Naive thymus-derived CD4-positive, alpha-beta T cell (primary cell): Measurements from ENCODE around the gene TSPAN4. TPM values are rescaled to one million over a fixed set of nuclear protein-coding genes. Genes with fewer than 3 reads are reported as not detected.

Experiments
- ATAC-seq: fragments of 150-1000 bp; cut with Tn5 transposase; 2 replicates; pipeline ENCODE4 v1.10.0; 2021; ENCODE audit warnings: mild to moderate bottlenecking, moderate library complexity
- CTCF ChIA-PET: fragments of 350-600 bp; sonication (Branson Sonifier 250); formaldehyde crosslinking; loops from one replicate; lab custom pipeline; 2021; ENCODE audit warnings: antibody characterized with exemption; lab: Charles Lee
- POLR2A ChIA-PET: fragments of 350-600 bp; sonication (Branson Sonifier 250); formaldehyde crosslinking; loops from one replicate; lab custom pipeline; 2021; ENCODE audit warnings: antibody characterized with exemption, inconsistent platforms; lab: Charles Lee
- DNase-seq, 9 donors: peaks; one replicate each; pipeline versions ENCODE4 v3.0.0 to v3.0.0-alpha.2; 2020 to 2022; ENCODE audit warnings: mixed read lengths in 1 of 9
- H3K27ac ChIP-seq: one replicate; pipeline ENCODE4 v1.7.0; 2013; ENCODE audit warnings: mild to moderate bottlenecking, low read depth, low read length, moderate library complexity
- H3K27me3 ChIP-seq, 2 donors: one replicate each; pipeline ENCODE4 v1.7.0; 2013; ENCODE audit warnings: low read length in 2 of 2, mild to moderate bottlenecking in 2 of 2, moderate library complexity in 2 of 2; ENCODE audit not compliant: control insufficient read depth in 2 of 2, insufficient read depth in 2 of 2
- H3K36me3 ChIP-seq, 3 experiments: 1 replicate in 2 of 3; 2 replicates in 1 of 3; pipeline ENCODE4 v1.7.0; 2013; ENCODE audit warnings: low read length in 3 of 3, mild to moderate bottlenecking in 3 of 3, moderate library complexity in 1 of 3; ENCODE audit not compliant: insufficient read depth in 3 of 3, control insufficient read depth in 2 of 3
- H3K4me1 ChIP-seq, 2 donors: one replicate each; pipeline ENCODE4 v1.7.0; 2013; ENCODE audit warnings: low read length in 2 of 2, mild to moderate bottlenecking in 2 of 2, moderate library complexity in 1 of 2; ENCODE audit not compliant: control insufficient read depth in 2 of 2, insufficient read depth in 2 of 2
- H3K4me3 ChIP-seq: 2 replicates; pipeline ENCODE4 v1.7.0; 2013; ENCODE audit warnings: mild to moderate bottlenecking, low read length
- H3K9me3 ChIP-seq, 3 experiments: 1 replicate in 2 of 3; 2 replicates in 1 of 3; pipeline ENCODE4 v1.7.0; 2013; ENCODE audit warnings: low read length in 3 of 3; ENCODE audit not compliant: control insufficient read depth in 2 of 3
- H3K27ac Mint-ChIP-seq, 9 donors: one replicate each; pipeline ENCODE4 v1.8.0; 2020 to 2022; ENCODE audit warnings: mixed read lengths in 9 of 9, mild to moderate bottlenecking in 8 of 9, moderate library complexity in 5 of 9, inconsistent platforms in 2 of 9
- H3K27me3 Mint-ChIP-seq, 5 donors: one replicate each; pipeline ENCODE4 v1.8.0; 2021 to 2022; ENCODE audit warnings: mixed read lengths in 5 of 5, mild to moderate bottlenecking in 1 of 5
- H3K36me3 Mint-ChIP-seq, 5 donors: one replicate each; pipeline ENCODE4 v1.8.0; 2020 to 2022; ENCODE audit warnings: mixed read lengths in 5 of 5, mild to moderate bottlenecking in 3 of 5, inconsistent platforms in 1 of 5
- H3K4me1 Mint-ChIP-seq, 7 donors: one replicate each; pipeline ENCODE4 v1.8.0; 2020 to 2022; ENCODE audit warnings: mixed read lengths in 7 of 7, mild to moderate bottlenecking in 3 of 7, inconsistent platforms in 1 of 7
- H3K4me3 Mint-ChIP-seq, 10 donors: one replicate each; pipeline ENCODE4 v1.8.0; 2020 to 2022; ENCODE audit warnings: mild to moderate bottlenecking in 10 of 10, mixed read lengths in 10 of 10, moderate library complexity in 6 of 10, inconsistent platforms in 2 of 10
- H3K9me3 Mint-ChIP-seq, 11 donors: one replicate each; pipeline ENCODE4 v1.8.0; 2020 to 2022; ENCODE audit warnings: mixed read lengths in 11 of 11, mild to moderate bottlenecking in 4 of 11, inconsistent platforms in 1 of 11, moderate library complexity in 1 of 11
- intact Hi-C, 2 donors: fragments of 100-400 bp; cut with micrococcal nuclease; formaldehyde crosslinking; loops; one replicate each; pipeline ENCODE4 v1.15.1; 2023
- polyA plus RNA-seq, 2 donors: library from polyadenylated mRNA; unstranded; fragments of 300-500 nt; fragmentation: Illumina TruSeq; gene quantifications; one replicate each; pipeline ENCODE4 v1.2.3, GENCODE V29; 2021
- total RNA-seq, 6 experiments: library from RNA in 5 of 6; stranded (reverse) in 5 of 6; gene quantifications; 1 replicate in 5 of 6; 2 replicates in 1 of 6; pipeline ENCODE4 v1.2.3 and lab custom pipeline; 2021 to 2026

TSPAN4 gene
- total and polyA plus RNA-seq, 7 experiments from 2014 or later: 4.1 to 12.6 (median 5.7) TPM

GRCh38 chr11:899724-900123 is 57.1 kb downstream of the TSPAN4 start:
- intact Hi-C loops: no loop called here
- peaks cover 5 to 37% (median 11%) of the 10 kb centered on the region in 5 donors for H3K36me3 Mint-ChIP-seq
- no peaks in the 10 kb centered on the region for H3K27me3 ChIP-seq
- H3K4me1 Mint-ChIP-seq: peaks cover 0 to 12% (median 0%) of the 10 kb centered on the region in 7 donors
- H3K4me1 ChIP-seq: no peaks in the 10 kb centered on the region
- ChIA-PET CTCF (no interaction called here), POLR2A (no interaction called here)
- no peak for ATAC-seq
- no peak for DNase-seq
- H3K36me3 ChIP-seq: peaks cover 0 to 70% (median 17%) of the 10 kb centered on the region in 3 experiments
- H3K27ac ChIP-seq: no peak overlapping the region
- H3K9me3 ChIP-seq: no peaks in the 10 kb centered on the region
- no peaks in the 10 kb centered on the region for H3K27me3 Mint-ChIP-seq
- H3K4me3 ChIP-seq: no peak overlapping the region
- no peak overlapping the region for H3K4me3 Mint-ChIP-seq
- no peak overlapping the region for H3K27ac Mint-ChIP-seq
- no peaks in the 10 kb centered on the region for H3K9me3 Mint-ChIP-seq

GRCh38 chr11:900545-900944 is 57.9 kb downstream of the TSPAN4 start:
- POLR2A ChIA-PET: no interaction called here
- CTCF ChIA-PET: no interaction called here

GRCh38 chr11:901452-902061 is 58.9 kb downstream of the TSPAN4 start:
- no peak overlapping the region for H3K4me3 Mint-ChIP-seq
- peaks cover 0 to 10% (median 4%) of the 10 kb centered on the region in 7 donors for H3K4me1 Mint-ChIP-seq
- H3K9me3 Mint-ChIP-seq: no peaks in the 10 kb centered on the region
- H3K4me3 ChIP-seq: no peak overlapping the region
- no peak overlapping the region for H3K27ac Mint-ChIP-seq
- no peaks in the 10 kb centered on the region for H3K27me3 Mint-ChIP-seq
- no peaks in the 10 kb centered on the region for H3K4me1 ChIP-seq
- ChIA-PET POLR2A (no interaction called here), CTCF (no interaction called here)
- intact Hi-C loops: no loop called here
- H3K27ac ChIP-seq: no peak overlapping the region
- peaks cover 5 to 44% (median 11%) of the 10 kb centered on the region in 5 donors for H3K36me3 Mint-ChIP-seq
- DNase-seq (no peak), ATAC-seq (no peak)
- no peaks in the 10 kb centered on the region for H3K9me3 ChIP-seq
- peaks cover 0 to 72% (median 17%) of the 10 kb centered on the region in 3 experiments for H3K36me3 ChIP-seq
- no peaks in the 10 kb centered on the region for H3K27me3 ChIP-seq

More at GRCh38 chr11:900545-900944, 57.9 kb downstream of the TSPAN4 start:
- Mint-ChIP-seq H3K9me3 (no peaks in the 10 kb centered on the region), H3K27me3 (no peaks in the 10 kb centered on the region), H3K4me3 (no peak overlapping the region), H3K27ac (no peak overlapping the region), H3K36me3 (peaks cover 5 to 38% (median 11%) of the 10 kb centered on the region in 5 donors), H3K4me1 (peaks cover 0 to 10% (median 1%) of the 10 kb centered on the region in 7 donors)
- Histone ChIP-seq H3K27ac (no peak overlapping the region), H3K27me3 (no peaks in the 10 kb centered on the region), H3K4me1 (no peaks in the 10 kb centered on the region), H3K4me3 (no peak overlapping the region), H3K9me3 (no peaks in the 10 kb centered on the region), H3K36me3 (peaks cover 0 to 72% (median 17%) of the 10 kb centered on the region in 3 experiments)
- DNase-seq: no peak
- no peak for ATAC-seq
- intact Hi-C loops: no loop called here

GRCh38 chr11:904380-904779 is 61.7 kb downstream of the TSPAN4 start:
- no peak overlapping the region for H3K4me3 ChIP-seq
- H3K27ac ChIP-seq: no peak overlapping the region
- DNase-seq (no peak), ATAC-seq (no peak)
- ChIA-PET CTCF (no interaction called here), POLR2A (no interaction called here)
- no peaks in the 10 kb centered on the region for H3K4me1 ChIP-seq
- H3K9me3 ChIP-seq: no peaks in the 10 kb centered on the region
- intact Hi-C loops: no loop called here
- peaks cover 0 to 60% (median 17%) of the 10 kb centered on the region in 3 experiments for H3K36me3 ChIP-seq
- no peaks in the 10 kb centered on the region for H3K27me3 ChIP-seq
- H3K9me3 Mint-ChIP-seq: no peaks in the 10 kb centered on the region
- no peak overlapping the region for H3K27ac Mint-ChIP-seq
- no peak overlapping the region for H3K4me3 Mint-ChIP-seq
- H3K4me1 Mint-ChIP-seq: peaks cover 12 to 16% (median 14%) of the 10 kb centered on the region in 7 donors
- no peaks in the 10 kb centered on the region for H3K27me3 Mint-ChIP-seq
- peaks cover 5 to 44% (median 11%) of the 10 kb centered on the region in 5 donors for H3K36me3 Mint-ChIP-seq

GRCh38 chr11:905952-906351 is 63.3 kb downstream of the TSPAN4 start:
- H3K27me3 Mint-ChIP-seq: no peaks in the 10 kb centered on the region
- H3K4me3 Mint-ChIP-seq: no peak overlapping the region
- H3K4me1 Mint-ChIP-seq: peaks cover 16 to 19% (median 18%) of the 10 kb centered on the region in 7 donors
- POLR2A ChIA-PET: no interaction called here
- H3K9me3 Mint-ChIP-seq: no peaks in the 10 kb centered on the region
- H3K27ac Mint-ChIP-seq: no peak overlapping the region
- Histone ChIP-seq H3K27ac (no peak overlapping the region), H3K9me3 (no peaks in the 10 kb centered on the region), H3K4me3 (no peak overlapping the region), H3K4me1 (peaks cover 0 to 6% of the 10 kb centered on the region in 2 donors), H3K27me3 (no peaks in the 10 kb centered on the region), H3K36me3 (peaks cover 0 to 49% (median 12%) of the 10 kb centered on the region in 3 experiments)
- intact Hi-C loops: no loop called here
- no peak for DNase-seq
- peaks cover 5 to 39% (median 7%) of the 10 kb centered on the region in 5 donors for H3K36me3 Mint-ChIP-seq
- CTCF ChIA-PET: no interaction called here
- ATAC-seq: no peak

- H3K4me1 ChIP-seq: peaks cover 4 to 10% of the 10 kb centered on the region in 2 donors
- H3K27me3 ChIP-seq: no peaks in the 10 kb centered on the region
- intact Hi-C loops: no loop called here
- peak overlapping the region in 1 of 9 donors; percentile 36 for H3K27ac Mint-ChIP-seq
- DNase-seq (no peak), ATAC-seq (no peak)
- H3K36me3 ChIP-seq: peaks cover 0 to 31% (median 0%) of the 10 kb centered on the region in 3 experiments
- ChIA-PET POLR2A (interaction anchor here (0.6 kb wide), 1 partner anchor 601 kb away, joined by 3 read pairs; no protein-coding TSS in a partner anchor), CTCF (no interaction called here)
- H3K36me3 Mint-ChIP-seq: peaks cover 0 to 25% (median 2%) of the 10 kb centered on the region in 5 donors
- no peaks in the 10 kb centered on the region for H3K27me3 Mint-ChIP-seq
- no peak overlapping the region for H3K27ac ChIP-seq
- H3K9me3 Mint-ChIP-seq: no peaks in the 10 kb centered on the region
- peaks cover 18 to 24% (median 22%) of the 10 kb centered on the region in 7 donors for H3K4me1 Mint-ChIP-seq
- no peak overlapping the region for H3K4me3 ChIP-seq
- peak overlapping the region in 5 of 10 donors; percentile 38 to 61 (median 47) for H3K4me3 Mint-ChIP-seq
- no peaks in the 10 kb centered on the region for H3K9me3 ChIP-seq
Observed at GRCh38 chr11:907668-908067, 65.0 kb downstream of the TSPAN4 start.

- CTCF ChIA-PET: no interaction called here
- H3K36me3 Mint-ChIP-seq: peaks cover 0 to 19% (median 2%) of the 10 kb centered on the region in 5 donors
- H3K27me3 Mint-ChIP-seq: no peaks in the 10 kb centered on the region
- POLR2A ChIA-PET: no interaction called here
- peak overlapping the region in 6 of 10 donors; percentile 37 to 61 (median 50) for H3K4me3 Mint-ChIP-seq
- no peaks in the 10 kb centered on the region for H3K9me3 Mint-ChIP-seq
- peaks cover 4 to 10% of the 10 kb centered on the region in 2 donors for H3K4me1 ChIP-seq
- H3K27ac ChIP-seq: no peak overlapping the region
- H3K4me3 ChIP-seq: no peak overlapping the region
- ATAC-seq: no peak
- intact Hi-C loops: no loop called here
- H3K36me3 ChIP-seq: peaks cover 0 to 25% (median 0%) of the 10 kb centered on the region in 3 experiments
- DNase-seq: no peak
- H3K27me3 ChIP-seq: no peaks in the 10 kb centered on the region
- H3K27ac Mint-ChIP-seq: peak overlapping the region in 3 of 9 donors; percentile 18 to 43 (median 36)
- H3K9me3 ChIP-seq: no peaks in the 10 kb centered on the region
- H3K4me1 Mint-ChIP-seq: peaks cover 18 to 24% (median 22%) of the 10 kb centered on the region in 7 donors
Observed at GRCh38 chr11:908273-908672, 65.6 kb downstream of the TSPAN4 start.
